GM18511 (cell line): Measurements from ENCODE around the gene FAM107B.
"Not testable (repeated sequence)": the region's sequence is repeated elsewhere in the genome, so short reads cannot be mapped to it uniquely, and the experiment has no call there.

Experiments used
- ATAC-seq: cut with Tn5 transposase; IDR thresholded peaks from one replicate; pipeline ENCODE4 v1.9.1; 2021; ENCODE audit warnings: mild to moderate bottlenecking, moderate library complexity; ENCODE audit not compliant: unreplicated experiment

Gene FAM107B

GRCh38 chr10:14639637-14640036 lies 135.1 kb downstream of the FAM107B start:
- no peak for ATAC-seq

DNA sequence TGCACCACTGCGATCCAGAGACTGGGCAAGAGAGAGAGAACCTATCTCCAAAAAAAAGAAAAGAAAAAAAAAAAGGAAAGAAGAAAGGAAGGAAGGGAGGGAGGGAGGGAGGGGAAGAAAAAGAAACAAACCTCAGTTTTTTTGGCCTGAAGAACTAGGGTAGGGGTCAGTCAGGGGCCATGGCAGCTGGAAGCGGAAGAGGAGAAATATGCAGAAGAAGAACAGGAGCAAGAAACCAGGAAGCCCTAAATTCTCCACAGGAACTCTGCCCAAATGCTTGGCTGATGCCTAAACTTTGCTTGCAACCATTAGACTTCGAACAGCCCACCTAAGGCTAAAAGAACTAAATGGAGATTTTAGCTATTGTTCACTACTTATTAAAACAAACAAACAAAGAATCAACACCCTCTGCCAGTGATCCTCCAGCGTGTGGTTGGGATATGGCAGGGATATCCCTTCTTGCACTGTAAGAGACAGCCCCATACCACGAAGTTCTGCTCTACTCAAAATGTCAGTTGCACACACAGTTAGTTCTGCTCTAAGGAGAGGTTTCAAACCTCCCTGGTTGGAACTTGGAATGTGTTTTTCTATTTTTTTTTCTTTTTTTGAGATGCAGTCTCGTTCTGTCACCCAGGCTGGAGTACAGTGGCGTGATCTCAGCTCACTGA lies 139.5 kb downstream of the FAM107B start:
- no peak for ATAC-seq

- ATAC-seq, result not testable (repeated sequence)
Observed at GRCh38 chr10:14634572-14634971, 140.1 kb downstream of the FAM107B start.

DNA sequence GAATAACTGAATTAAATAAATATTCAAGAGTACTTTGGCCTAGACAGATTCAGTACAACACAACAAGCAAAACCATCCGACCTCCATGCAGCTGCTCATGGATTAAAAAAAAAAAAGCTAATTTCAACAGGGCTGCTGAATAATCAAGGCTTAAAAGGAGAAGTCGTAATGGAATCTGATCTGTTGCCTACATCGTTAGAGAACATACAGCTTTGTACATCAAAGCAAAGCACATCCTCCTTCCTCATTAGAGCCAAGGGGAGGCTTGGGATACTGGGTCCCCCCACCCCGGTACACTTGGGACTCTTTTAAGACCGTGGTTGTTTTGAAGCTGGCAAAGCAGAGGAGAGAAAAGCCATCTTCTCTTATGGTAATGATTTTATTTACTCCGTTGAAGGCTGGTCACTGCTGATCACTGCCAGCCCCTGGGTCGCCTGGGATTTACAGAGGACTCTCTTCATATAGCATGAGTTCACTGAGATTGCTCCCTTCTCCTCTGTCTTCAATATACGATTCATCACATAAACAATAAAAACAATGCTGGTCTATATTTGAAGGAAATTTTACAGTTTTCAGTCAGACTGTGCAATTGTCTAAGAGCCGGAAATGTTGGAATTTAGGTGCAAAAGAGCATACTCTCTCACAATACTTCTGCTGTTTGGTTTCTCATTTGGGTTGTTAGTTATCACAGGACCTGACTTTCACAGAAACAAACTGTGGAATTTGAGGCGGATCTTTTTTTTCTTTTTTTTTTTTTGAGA lies 148.8 kb downstream of the FAM107B start:
- ATAC-seq, result no peak

- ATAC-seq, result no peak
Observed at GRCh38 chr10:14625192-14625631, 149.5 kb downstream of the FAM107B start.

GRCh38 chr10:14624600-14624999 lies 150.1 kb downstream of the FAM107B start:
- ATAC-seq, result no peak

DNA sequence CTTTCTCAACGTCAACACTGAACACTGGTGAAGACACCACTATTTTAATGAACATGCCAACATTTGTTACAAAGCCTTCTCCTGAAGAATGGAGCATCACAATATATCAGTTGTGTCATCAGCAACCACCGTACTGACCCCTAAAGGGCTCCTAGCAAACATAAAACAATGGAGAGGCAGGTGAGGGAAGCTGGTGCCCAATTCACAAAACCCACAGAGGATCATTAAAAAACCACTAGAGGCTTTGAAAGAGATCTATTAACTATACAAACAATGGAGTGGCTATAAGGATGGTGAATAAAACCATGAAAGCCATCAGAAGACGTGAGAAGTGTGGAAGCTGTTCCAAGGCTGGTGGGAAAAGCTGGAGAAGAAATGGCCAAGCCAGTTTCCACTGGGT lies 150.8 kb downstream of the FAM107B start:
- no peak for ATAC-seq

- no peak for ATAC-seq
Observed at GRCh38 chr10:14621037-14621436, 153.7 kb downstream of the FAM107B start.

DNA sequence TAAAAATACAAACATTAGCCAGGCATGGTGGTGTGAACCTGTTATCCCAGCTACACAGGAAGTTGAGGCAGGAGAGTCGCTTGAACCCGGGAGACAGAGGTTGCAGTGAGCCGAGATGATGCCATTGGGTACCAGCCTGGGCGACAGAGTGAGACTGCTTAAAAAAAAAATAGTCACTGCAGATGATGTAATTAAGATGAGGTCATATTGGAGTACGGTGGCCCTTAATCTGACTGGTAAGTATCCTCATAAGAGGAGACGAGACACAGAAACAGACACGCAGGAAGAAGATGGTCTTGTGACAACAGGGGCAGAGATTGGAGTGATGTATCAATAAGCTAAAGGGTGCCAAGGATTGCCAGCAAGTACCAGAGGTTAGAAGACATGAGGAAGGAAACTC lies 156.0 kb downstream of the FAM107B start:
- no peak for ATAC-seq

DNA sequence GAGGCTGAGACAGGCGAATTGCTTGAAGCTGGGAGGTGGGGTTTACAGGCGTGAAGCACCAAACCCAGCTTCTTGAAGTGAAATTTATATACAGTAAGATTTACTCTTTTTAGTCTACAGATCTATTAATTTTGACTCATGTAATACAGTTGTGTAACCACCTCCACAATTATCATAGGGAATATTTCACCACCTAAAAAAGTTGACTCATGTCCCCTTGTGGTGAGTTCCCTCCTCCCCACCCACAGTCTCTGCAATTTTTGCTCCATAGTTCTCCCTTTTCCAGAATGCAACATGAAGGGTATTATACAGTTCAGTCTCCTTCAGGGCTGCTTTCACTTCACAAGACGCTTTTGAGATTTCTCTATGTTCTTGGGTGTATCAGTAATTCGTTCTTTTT lies 156.8 kb downstream of the FAM107B start:
- ATAC-seq, result no peak

DNA sequence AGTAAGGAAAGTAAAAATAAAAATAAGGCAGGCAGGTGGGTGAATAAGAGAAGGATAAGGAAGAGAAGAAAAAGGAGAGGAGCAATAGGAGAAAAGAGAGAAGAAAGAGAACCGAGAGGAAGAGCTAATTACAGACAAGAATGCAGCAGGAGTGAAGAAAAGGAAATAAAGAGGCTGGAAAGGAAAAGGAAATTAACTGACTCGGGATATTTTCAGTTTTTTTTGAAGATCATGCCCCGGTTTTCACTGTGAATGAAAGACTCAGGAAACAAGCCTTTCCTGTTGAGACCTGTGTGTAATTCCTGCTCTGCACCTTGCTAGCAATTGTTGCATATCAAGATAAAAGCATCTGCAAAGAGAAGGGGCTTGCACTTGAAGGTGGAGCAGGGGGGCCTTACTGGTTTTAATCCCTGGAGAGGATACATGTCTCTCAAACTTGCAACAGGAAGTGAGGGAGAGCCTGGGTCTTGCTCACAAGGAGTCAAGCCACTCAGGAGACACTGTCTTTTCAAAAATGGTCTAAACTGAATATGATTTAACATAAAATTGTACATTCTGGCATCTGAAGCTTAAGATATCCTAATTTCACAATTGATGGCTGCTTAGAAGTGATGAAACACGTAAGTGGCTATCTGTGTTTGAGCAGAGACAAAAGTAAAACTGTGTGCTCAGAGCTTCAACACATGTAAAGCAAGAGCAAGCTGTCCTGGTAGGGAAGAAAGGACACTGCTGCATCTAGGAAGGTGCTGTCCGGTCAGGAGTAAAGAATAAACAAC lies 157.6 kb downstream of the FAM107B start:
- no peak for ATAC-seq

GRCh38 chr10:14616465-14616864 lies 158.2 kb downstream of the FAM107B start:
- ATAC-seq, result no peak

GRCh38 chr10:14613588-14613920 lies 161.1 kb downstream of the FAM107B start:
- no peak for ATAC-seq

DNA sequence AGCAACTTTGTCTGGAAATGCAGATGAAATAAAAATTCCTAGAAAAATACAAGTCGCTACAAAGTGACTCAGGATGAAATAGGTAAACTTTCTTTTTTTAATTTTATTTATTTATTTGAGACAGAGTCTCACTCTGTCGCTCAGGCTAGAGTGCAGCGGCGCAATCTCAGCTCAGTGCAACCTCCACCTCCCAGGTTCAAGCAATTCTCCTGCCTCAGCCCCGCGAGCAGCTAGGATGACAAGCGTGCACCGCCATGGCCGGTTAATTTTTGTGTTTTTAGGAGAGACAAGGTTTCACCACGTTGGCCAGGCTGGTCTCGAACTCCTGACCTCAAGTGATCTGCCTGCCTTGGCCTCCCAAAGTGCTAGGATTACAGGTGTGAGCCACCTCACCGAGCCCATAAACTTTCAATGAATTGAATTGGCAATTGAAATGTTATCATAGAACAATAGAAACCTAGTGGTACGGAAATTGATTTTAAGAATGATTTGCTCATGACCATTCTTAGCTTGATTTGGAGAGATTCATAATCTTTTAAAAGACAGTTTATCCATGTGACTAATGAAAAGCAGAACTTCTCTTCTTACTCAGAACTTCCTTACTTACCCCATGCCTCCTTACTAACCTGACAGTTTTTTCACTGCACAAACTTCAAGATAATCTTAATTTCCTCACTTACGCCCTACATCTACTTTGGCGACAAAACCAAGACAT lies 161.7 kb downstream of the FAM107B start:
- no peak for ATAC-seq

DNA sequence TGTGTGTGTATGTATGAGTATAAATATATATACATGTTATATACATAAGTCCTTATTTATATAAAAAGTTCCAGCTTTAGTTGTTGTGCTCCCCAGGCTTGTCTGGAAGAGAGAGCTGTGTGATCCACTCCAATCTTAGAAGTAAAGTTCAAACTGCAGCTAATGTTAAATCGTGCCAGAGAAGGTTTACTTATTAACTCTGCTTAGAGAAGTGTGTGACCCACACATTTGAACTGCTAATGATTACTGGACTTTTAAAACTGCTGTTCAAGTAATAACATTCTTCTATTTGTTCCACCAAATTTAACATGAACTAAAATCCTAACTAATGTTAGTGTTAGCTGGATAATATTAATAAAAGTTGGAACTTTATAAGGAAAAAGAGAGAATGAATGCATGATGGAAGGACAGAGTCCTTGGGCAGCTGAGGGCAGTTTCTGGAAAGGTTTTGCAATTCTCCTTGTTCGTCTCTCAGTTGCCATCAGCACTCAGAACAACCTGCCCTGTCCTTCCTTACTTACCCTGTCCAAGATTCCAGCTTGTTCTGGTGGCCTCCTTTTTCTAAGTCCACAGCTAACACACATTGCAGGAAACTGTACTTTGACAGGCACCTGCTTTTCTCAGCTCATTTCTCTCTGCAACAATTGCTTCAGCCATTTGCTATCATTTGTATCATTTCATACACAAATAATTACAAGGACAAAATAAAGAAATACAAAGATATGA lies 162.6 kb downstream of the FAM107B start:
- ATAC-seq, result peak; percentile 65

DNA sequence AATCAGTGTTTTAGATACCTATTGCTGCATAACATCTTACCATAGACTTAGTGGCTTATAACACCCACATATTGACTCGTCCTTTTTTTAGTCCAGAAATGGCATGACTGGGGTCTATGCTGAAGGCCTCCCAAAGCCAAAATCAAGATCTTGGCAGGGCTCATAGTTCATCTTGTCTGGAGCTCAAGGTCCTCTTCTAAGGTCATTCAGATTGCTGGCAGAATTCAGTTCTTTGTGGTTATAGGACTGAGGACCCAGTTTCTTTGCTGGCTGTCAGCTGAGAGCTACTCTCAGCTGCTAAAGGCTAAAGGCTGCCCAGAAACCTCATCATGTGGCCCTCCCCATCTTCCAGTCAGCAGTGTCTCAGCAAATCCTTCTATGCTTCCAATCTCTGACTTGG lies 165.5 kb downstream of the FAM107B start:
- no peak for ATAC-seq

- ATAC-seq, result peak; percentile 53
Observed at GRCh38 chr10:14608381-14609001, 166.2 kb downstream of the FAM107B start.

DNA sequence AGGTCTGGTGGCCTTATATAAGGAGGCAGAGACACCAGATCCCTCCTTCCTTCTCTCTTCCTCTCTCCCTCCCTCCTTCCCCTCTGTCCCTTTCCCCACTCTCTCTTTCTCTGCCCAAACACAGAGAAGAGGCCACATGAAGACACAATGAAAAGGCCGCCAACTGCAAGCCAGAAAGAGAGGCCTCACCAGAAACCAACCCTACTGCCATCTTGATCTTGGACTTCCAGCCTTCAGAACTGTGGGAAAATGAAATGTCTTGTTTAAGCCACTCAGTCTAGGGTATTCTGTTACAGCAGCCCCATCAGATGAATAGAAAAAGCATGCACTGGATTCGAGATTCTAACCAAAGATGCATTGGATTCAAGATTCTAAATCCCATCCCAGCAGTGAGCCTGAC lies 168.1 kb downstream of the FAM107B start:
- ATAC-seq, result no peak

DNA sequence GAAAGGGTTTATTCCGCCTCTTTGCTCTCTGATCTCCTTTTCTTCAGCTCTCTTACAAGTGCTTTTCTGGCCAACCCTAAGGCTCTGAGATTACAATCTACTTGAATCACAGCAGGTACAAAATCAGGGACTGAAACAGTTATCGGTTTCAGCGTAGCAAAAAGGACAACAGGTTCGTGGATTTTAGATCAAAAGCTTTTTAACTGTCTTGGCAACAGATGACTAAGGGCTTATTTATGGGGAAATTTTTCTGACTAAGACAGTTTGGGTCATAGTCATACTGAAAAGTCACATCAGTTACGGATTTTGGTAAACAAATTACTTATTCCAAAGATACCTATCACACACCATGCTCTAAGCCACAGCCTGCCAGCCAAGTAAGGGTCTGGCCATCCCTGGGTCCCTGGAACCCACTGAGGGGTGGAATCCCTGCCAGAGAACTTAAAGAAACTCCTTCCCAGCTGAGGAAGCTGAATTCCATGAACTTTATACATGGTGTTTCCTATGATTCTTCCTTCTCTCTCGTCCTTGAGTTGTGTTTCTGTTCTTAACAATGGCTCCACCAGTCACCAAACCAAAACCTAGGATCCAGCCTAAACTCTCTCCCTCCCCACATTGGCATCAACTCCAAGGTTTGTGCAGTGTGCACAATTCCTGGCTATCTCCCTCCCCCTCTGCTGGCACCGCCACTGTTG lies 169.3 kb downstream of the FAM107B start:
- peak; percentile 47 for ATAC-seq
